GM06990 (cell line): ENCODE results near the gene IL22.
A peak's percentile ranks its signal among the peaks of the same experiment; 100 is the strongest.

Source experiments
- DNase-seq: peaks from one replicate; pipeline ENCODE4 v3.0.0-alpha.2; 2011; ENCODE audit not compliant: insufficient read length; ENCODE audit errors: extremely low read depth
- H3K27me3 ChIP-seq: replicated peaks from 2 replicates; pipeline ENCODE4 v1.6.0; 2011; ENCODE audit warnings: low read length; ENCODE audit not compliant: control insufficient read depth, insufficient read depth
- H3K36me3 ChIP-seq: 2 replicates; pipeline ENCODE4 v1.5.1; 2011; ENCODE audit warnings: low read length; ENCODE audit not compliant: control insufficient read depth, insufficient read depth
- H3K4me3 ChIP-seq: replicated peaks from 2 replicates; pipeline ENCODE4 v1.5.1; 2011; ENCODE audit warnings: low read depth, mild to moderate bottlenecking, control low read depth, low read length
- CTCF ChIP-seq: IDR thresholded peaks from 2 replicates; pipeline ENCODE4 v1.5.1; 2011; ENCODE audit warnings: low read length, control low read depth, mild to moderate bottlenecking, inconsistent platforms; ENCODE audit not compliant: insufficient read depth, poor library complexity, severe bottlenecking

IL22 gene

GRCh38 chr12:68240079-68240478 is 13.3 kb downstream of the IL22 start:
- no peaks in the 10 kb centered on the region for H3K27me3 ChIP-seq
- no peak overlapping the region for H3K4me3 ChIP-seq
- no peak for TF ChIP-seq CTCF
- H3K36me3 ChIP-seq, result no peaks in the 10 kb centered on the region
- no peak for DNase-seq

GRCh38 chr12:68239309-68239982 is 14.0 kb downstream of the IL22 start:
- no peaks in the 10 kb centered on the region for H3K36me3 ChIP-seq
- H3K4me3 ChIP-seq, result no peak overlapping the region
- no peak for TF ChIP-seq CTCF
- no peaks in the 10 kb centered on the region for H3K27me3 ChIP-seq
- DNase-seq, result no peak

GRCh38 chr12:68237619-68238018 is 15.8 kb downstream of the IL22 start:
- DNase-seq, result no peak
- no peaks in the 10 kb centered on the region for H3K36me3 ChIP-seq
- no peak overlapping the region for H3K4me3 ChIP-seq
- TF ChIP-seq CTCF, result no peak
- H3K27me3 ChIP-seq, result no peaks in the 10 kb centered on the region

GRCh38 chr12:68237078-68237477 is 16.3 kb downstream of the IL22 start:
- Histone ChIP-seq H3K27me3 (no peaks in the 10 kb centered on the region), H3K4me3 (peak overlapping the region; percentile 42), H3K36me3 (no peaks in the 10 kb centered on the region)
- peak; percentile 9 for TF ChIP-seq CTCF
- DNase-seq, result no peak

GRCh38 chr12:68236421-68237059 is 16.9 kb downstream of the IL22 start:
- H3K36me3 ChIP-seq, result no peaks in the 10 kb centered on the region
- no peak for TF ChIP-seq CTCF
- DNase-seq, result peak; percentile 22
- peak overlapping the region; percentile 42 for H3K4me3 ChIP-seq
- H3K27me3 ChIP-seq, result no peaks in the 10 kb centered on the region

GRCh38 chr12:68235576-68235975 is 17.8 kb downstream of the IL22 start:
- H3K36me3 ChIP-seq, result no peaks in the 10 kb centered on the region
- no peak for TF ChIP-seq CTCF
- no peak overlapping the region for H3K4me3 ChIP-seq
- no peak for DNase-seq
- no peaks in the 10 kb centered on the region for H3K27me3 ChIP-seq
